HCT116 (cell line): ENCODE results near the gene ASCC1.

Experiments
- CTCF ChIP-seq, 3 experiments: fragments of 200-600 bp in 1 of 3; sonication (generic) in 1 of 3; IDR thresholded peaks in 2 of 3; conservative IDR thresholded peaks in 1 of 3; 2 replicates each; pipeline ENCODE4 v1.5.1; 2012 to 2017; ENCODE audit warnings: low read depth in 2 of 3, low read length in 2 of 3, antibody characterized with exemption in 1 of 3, borderline replicate concordance in 1 of 3, control low read depth in 1 of 3, mild to moderate bottlenecking in 1 of 3, mixed read lengths in 1 of 3, mixed run types in 1 of 3, moderate library complexity in 1 of 3; ENCODE audit not compliant: insufficient read depth in 1 of 3
- EZH2 ChIP-seq: fragments of 200-600 bp; sonication (generic); IDR thresholded peaks from 2 replicates; pipeline ENCODE4 v1.6.1; 2017; ENCODE audit warnings: antibody characterized with exemption, mixed run types
- EZH2phosphoT487 ChIP-seq: fragments of 200-600 bp; IDR thresholded peaks from 2 replicates; pipeline ENCODE4 v1.6.1; 2018; ENCODE audit warnings: antibody characterized with exemption, borderline replicate concordance
- JUND ChIP-seq: IDR thresholded peaks from 2 replicates; pipeline ENCODE4 v1.6.1; 2012
- MAX ChIP-seq: IDR thresholded peaks from 2 replicates; pipeline ENCODE4 v1.6.1; 2012
- POLR2A ChIP-seq: IDR thresholded peaks from 2 replicates; pipeline ENCODE4 v1.7.0; 2011; ENCODE audit warnings: borderline replicate concordance; ENCODE audit not compliant: insufficient read depth, insufficient read length; ENCODE audit errors: extremely low read depth
- SIN3A ChIP-seq: IDR thresholded peaks from 2 replicates; pipeline ENCODE4 v1.6.1; 2012; ENCODE audit warnings: low read depth
- SP1 ChIP-seq: IDR thresholded peaks from 2 replicates; pipeline ENCODE4 v1.6.1; 2012; ENCODE audit warnings: low read depth
- SRF ChIP-seq: IDR thresholded peaks from 2 replicates; pipeline ENCODE4 v1.6.1; 2012; ENCODE audit warnings: low read depth
- YY1 ChIP-seq: IDR thresholded peaks from 2 replicates; pipeline ENCODE4 v1.6.1; 2011; ENCODE audit warnings: low read length, low read depth, moderate library complexity, mild to moderate bottlenecking; ENCODE audit not compliant: insufficient replicate concordance; ENCODE audit errors: extremely low read depth
- ZFX ChIP-seq: fragments of 450-650 bp; IDR thresholded peaks from 2 replicates; pipeline ENCODE4 v1.6.1; 2017

- TF ChIP-seq CTCF (IDR thresholded peaks at IDR 0.05 in 2 of 3, conservative IDR thresholded peaks at IDR 0.05 in 1 of 3; ENCODE audit: borderline replicate concordance in 1 of 3, insufficient read depth in 1 of 3, low read depth in 2 of 3, low read length in 2 of 3) (no peak), POLR2A (no peak), SIN3A (no peak), EZH2 (no peak), SP1 (no peak), ZFX (no peak), MAX (no peak), YY1 (no peak), SRF (no peak), JUND (no peak), EZH2phosphoT487 (no peak)
Observed at GRCh38 chr10:72170733-72171132, 45.3 kb downstream of the ASCC1 start.
